ENCODE measurements around the gene SLC25A12. TPM values are rescaled to one million over a fixed set of nuclear protein-coding genes. Genes with fewer than 3 reads are reported as not detected.

Gene SLC25A12
- total and polyA plus RNA-seq, 9 of the 15 experiments (the other 6 are each of a cell fraction or from before 2014, with no cell fraction given): 13.5 to 36.5 (median 21.7) TPM

DNA sequence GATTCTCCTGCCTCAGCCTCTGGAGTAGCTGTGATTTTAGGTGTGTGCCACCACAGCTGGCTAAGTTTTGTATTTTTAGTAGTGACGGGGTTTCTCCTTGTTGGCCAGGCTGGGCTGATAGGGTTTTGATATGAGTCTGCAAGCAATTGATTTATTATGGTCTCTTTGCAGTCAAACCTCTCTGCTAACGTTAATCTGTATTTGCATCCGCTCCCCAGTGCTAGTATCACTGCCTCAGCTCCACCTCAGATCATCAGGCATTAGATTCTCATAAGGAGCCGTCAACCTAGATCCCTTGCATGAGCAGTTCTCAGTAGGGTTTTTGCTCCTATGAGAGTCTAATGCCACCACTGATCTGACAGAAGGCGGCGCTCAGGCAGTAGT is 47.3 kb upstream of the SLC25A12 start:
- no TSS peak for BruUV-seq (replicated peaks)
- POLR2A ChIA-PET: interaction anchor here (0.9 to 9.1 kb wide), 9 partner anchors 11 to 144 kb away, joined by 3 to 62 read pairs (median 4); partner anchors contain the start of genes DLX1 and HAT1
- no peak overlapping the region for H3K4me2 ChIP-seq (ENCODE audit: insufficient read depth, low read length)
- CTCF ChIA-PET (ENCODE audit: low intra/inter-chr PET ratio): interaction anchor here (0.8 kb wide), 1 partner anchor 30 kb away, joined by 3 read pairs; no protein-coding TSS in a partner anchor
- peaks cover 83% of the 10 kb centered on the region for H3K79me2 ChIP-seq (ENCODE audit: control insufficient read depth, insufficient read depth, low read length)
- in situ Hi-C loops (cut with MboI): no loop called here
- H3K4me3 ChIP-seq: no peak overlapping the region
- DNase-seq (ENCODE audit: extremely low read depth in 1 of 4, low spot score in 3 of 4) (no peak), FAIRE-seq (no peak), ATAC-seq (no peak)
- no peaks in the 10 kb centered on the region; the same call in 1 of the 2 replicates for H4K20me1 ChIP-seq (replicated peaks; ENCODE audit: control insufficient read depth, insufficient read depth, low read length)
- no peaks in the 10 kb centered on the region for H3K27me3 ChIP-seq (ENCODE audit: control insufficient read depth in 2 of 2, insufficient read depth in 2 of 2, low read length in 2 of 2)
- no peaks in the 10 kb centered on the region for H3K9me1 ChIP-seq (ENCODE audit: control insufficient read depth, insufficient read depth, low read length)
- no peaks in the 10 kb centered on the region for H3K9me3 ChIP-seq (replicated peaks; ENCODE audit: control insufficient read depth, insufficient read depth, low read depth, low read length)
- peaks cover 28% of the 10 kb centered on the region; the same call in 2 of the 3 replicates for H3K36me3 ChIP-seq (ENCODE audit: control insufficient read depth, insufficient read depth, low read length)
- no peaks in the 10 kb centered on the region for H3K4me1 ChIP-seq (replicated peaks in 1 of 2; ENCODE audit: control insufficient read depth in 2 of 2, insufficient read depth in 2 of 2, low read length in 2 of 2)
- no peak overlapping the region for H3K27ac ChIP-seq (ENCODE audit: extremely low read depth, low read depth, low read length)
- H2AFZ ChIP-seq (ENCODE audit: low read depth, low read length): no peak overlapping the region
- H3K9ac ChIP-seq (ENCODE audit: insufficient read depth in 1 of 2, low read depth in 2 of 2, low read length in 2 of 2): no peak overlapping the region
- TF ChIP-seq, protein P1, sequence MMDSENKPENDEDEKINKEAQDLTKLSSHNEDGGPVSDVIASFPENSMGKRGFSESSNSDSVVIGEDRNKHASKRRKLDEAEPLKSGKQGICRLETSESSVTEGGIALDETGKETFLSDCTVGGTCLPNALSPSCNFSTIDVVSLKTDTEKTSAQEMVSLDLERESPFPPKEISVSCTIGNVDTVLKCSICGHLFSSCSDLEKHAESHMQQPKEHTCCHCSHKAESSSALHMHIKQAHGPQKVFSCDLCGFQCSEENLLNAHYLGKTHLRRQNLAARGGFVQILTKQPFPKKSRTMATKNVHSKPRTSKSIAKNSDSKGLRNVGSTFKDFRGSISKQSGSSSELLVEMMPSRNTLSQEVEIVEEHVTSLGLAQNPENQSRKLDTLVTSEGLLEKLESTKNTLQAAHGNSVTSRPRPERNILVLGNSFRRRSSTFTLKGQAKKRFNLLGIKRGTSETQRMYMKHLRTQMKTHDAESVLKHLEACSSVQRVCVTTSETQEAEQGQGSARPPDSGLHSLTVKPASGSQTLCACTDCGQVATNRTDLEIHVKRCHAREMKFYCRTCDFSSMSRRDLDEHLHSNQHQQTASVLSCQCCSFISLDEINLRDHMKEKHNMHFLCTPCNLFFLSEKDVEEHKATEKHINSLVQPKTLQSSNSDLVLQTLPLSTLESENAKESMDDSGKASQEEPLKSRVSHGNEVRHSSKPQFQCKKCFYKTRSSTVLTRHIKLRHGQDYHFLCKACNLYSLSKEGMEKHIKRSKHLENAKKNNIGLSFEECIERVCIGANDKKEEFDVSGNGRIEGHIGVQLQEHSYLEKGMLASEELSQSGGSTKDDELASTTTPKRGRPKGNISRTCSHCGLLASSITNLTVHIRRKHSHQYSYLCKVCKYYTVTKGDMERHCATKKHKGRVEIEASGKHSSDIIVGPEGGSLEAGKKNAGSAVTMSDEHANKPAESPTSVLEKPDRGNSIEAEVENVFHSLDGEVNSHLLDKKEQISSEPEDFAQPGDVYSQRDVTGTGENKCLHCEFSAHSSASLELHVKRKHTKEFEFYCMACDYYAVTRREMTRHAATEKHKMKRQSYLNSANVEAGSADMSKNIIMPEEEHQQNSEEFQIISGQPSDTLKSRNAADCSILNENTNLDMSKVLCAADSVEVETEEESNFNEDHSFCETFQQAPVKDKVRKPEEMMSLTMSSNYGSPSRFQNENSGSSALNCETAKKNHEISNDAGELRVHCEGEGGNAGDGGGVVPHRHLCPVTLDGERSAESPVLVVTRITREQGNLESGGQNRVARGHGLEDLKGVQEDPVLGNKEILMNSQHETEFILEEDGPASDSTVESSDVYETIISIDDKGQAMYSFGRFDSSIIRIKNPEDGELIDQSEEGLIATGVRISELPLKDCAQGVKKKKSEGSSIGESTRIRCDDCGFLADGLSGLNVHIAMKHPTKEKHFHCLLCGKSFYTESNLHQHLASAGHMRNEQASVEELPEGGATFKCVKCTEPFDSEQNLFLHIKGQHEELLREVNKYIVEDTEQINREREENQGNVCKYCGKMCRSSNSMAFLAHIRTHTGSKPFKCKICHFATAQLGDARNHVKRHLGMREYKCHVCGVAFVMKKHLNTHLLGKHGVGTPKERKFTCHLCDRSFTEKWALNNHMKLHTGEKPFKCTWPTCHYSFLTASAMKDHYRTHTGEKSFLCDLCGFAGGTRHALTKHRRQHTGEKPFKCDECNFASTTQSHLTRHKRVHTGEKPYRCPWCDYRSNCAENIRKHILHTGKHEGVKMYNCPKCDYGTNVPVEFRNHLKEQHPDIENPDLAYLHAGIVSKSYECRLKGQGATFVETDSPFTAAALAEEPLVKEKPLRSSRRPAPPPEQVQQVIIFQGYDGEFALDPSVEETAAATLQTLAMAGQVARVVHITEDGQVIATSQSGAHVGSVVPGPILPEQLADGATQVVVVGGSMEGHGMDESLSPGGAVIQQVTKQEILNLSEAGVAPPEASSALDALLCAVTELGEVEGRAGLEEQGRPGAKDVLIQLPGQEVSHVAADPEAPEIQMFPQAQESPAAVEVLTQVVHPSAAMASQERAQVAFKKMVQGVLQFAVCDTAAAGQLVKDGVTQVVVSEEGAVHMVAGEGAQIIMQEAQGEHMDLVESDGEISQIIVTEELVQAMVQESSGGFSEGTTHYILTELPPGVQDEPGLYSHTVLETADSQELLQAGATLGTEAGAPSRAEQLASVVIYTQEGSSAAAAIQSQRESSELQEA (IDR thresholded peaks at IDR 0.05; ENCODE audit: low read depth): no peak
- TF ChIP-seq PCBP2 (IDR thresholded peaks at IDR 0.05; ENCODE audit: low read depth, low read length, poor library complexity, severe bottlenecking): no peak
- no peak for TF ChIP-seq ZNF551 (CRISPR knock-in tag; IDR thresholded peaks at IDR 0.05)
- TF ChIP-seq NRF1 (conservative IDR thresholded peaks at IDR 0.05 in 1 of 2, IDR thresholded peaks at IDR 0.05 in 1 of 2): no peak
- no peak for TF ChIP-seq SMARCA5 (IDR thresholded peaks at IDR 0.05)
- no peak for TF ChIP-seq TARDBP (IDR thresholded peaks at IDR 0.05)
- TF ChIP-seq ZNF23 (CRISPR knock-in tag; IDR thresholded peaks at IDR 0.05): no peak
- no peak for TF ChIP-seq ZBED1 (IDR thresholded peaks at IDR 0.05)
- TF ChIP-seq KLF10 (CRISPR knock-in tag; IDR thresholded peaks at IDR 0.05): no peak
- TF ChIP-seq, protein P2, sequence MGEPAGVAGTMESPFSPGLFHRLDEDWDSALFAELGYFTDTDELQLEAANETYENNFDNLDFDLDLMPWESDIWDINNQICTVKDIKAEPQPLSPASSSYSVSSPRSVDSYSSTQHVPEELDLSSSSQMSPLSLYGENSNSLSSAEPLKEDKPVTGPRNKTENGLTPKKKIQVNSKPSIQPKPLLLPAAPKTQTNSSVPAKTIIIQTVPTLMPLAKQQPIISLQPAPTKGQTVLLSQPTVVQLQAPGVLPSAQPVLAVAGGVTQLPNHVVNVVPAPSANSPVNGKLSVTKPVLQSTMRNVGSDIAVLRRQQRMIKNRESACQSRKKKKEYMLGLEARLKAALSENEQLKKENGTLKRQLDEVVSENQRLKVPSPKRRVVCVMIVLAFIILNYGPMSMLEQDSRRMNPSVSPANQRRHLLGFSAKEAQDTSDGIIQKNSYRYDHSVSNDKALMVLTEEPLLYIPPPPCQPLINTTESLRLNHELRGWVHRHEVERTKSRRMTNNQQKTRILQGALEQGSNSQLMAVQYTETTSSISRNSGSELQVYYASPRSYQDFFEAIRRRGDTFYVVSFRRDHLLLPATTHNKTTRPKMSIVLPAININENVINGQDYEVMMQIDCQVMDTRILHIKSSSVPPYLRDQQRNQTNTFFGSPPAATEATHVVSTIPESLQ (CRISPR knock-in tag; IDR thresholded peaks at IDR 0.05): no peak
- TF ChIP-seq CHCHD3 (CRISPR knock-in tag; IDR thresholded peaks at IDR 0.05): no peak
- intact Hi-C loops (cut with micrococcal nuclease): no loop called here
- WGBS (ENCODE audit: insufficient coverage, low coverage, missing lambda C conversion rate): 85% methylated on average over 6 of the region's 6 CpGs

Data from K562 (cell line).